Panc1 (cell line): ENCODE data around the gene SEZ6L. TPM values are rescaled to one million over a fixed set of nuclear protein-coding genes. Genes with fewer than 3 reads are reported as not detected.

Experiments
- ATAC-seq: fragments of 200-7000 bp; cut with Tn5 transposase; 2 replicates; pipeline ENCODE4 v1.9.1; 2020; ENCODE audit warnings: mild to moderate bottlenecking, moderate library complexity
- BruUV-seq: library from RNA; stranded (reverse); fragments of 400-500 nt; replicated peaks from 2 replicates; lab custom pipeline; 2021; lab: Mats Ljungman, UMichigan
- CTCF ChIA-PET: fragments of 300-600 bp; sonication (Branson Sonifier 250); formaldehyde crosslinking; loops from one replicate; lab custom pipeline; 2022; ENCODE audit warnings: antibody characterized with exemption; lab: Charles Lee
- POLR2A ChIA-PET: fragments of 300-600 bp; sonication (Branson Sonifier 250); formaldehyde crosslinking; loops from one replicate; lab custom pipeline; 2022; ENCODE audit warnings: antibody characterized with exemption; lab: Charles Lee
- DNase-seq: peaks from one replicate; pipeline ENCODE4 v3.0.0-alpha.2; 2010; ENCODE audit warnings: low read depth, low spot score
- H3K27ac ChIP-seq: 2 replicates; pipeline ENCODE4 v1.5.1; 2011; ENCODE audit warnings: mild to moderate bottlenecking, low read length, inconsistent platforms
- H3K27me3 ChIP-seq: fragments of 200-500 bp; sonication (Bioruptor generic); 2 replicates; pipeline ENCODE4 v1.6.0; 2014; ENCODE audit warnings: low read length, inconsistent platforms; ENCODE audit not compliant: control insufficient read depth, insufficient read depth
- H3K36me3 ChIP-seq: fragments of 200-500 bp; sonication (Bioruptor generic); 2 replicates; pipeline ENCODE4 v1.5.1; 2014; ENCODE audit warnings: inconsistent platforms, mild to moderate bottlenecking, low read length, moderate library complexity; ENCODE audit not compliant: control insufficient read depth, insufficient read depth
- H3K4me1 ChIP-seq: 2 replicates; pipeline ENCODE4 v1.5.1; 2011; ENCODE audit warnings: inconsistent platforms, mild to moderate bottlenecking, low read length, moderate library complexity; ENCODE audit not compliant: control insufficient read depth, insufficient read depth
- H3K4me3 ChIP-seq, 2 experiments: 2 replicates each; pipeline ENCODE4 v1.5.1; 2011 to 2012; ENCODE audit warnings: low read depth in 2 of 2, low read length in 2 of 2, mild to moderate bottlenecking in 2 of 2, inconsistent platforms in 1 of 2, moderate library complexity in 1 of 2
- H3K9me3 ChIP-seq: fragments of 200-500 bp; sonication (Bioruptor generic); 2 replicates; pipeline ENCODE4 v1.5.1; 2014; ENCODE audit warnings: low read depth, mild to moderate bottlenecking, inconsistent platforms, low read length, moderate library complexity; ENCODE audit not compliant: control insufficient read depth, insufficient read depth
- POLR2AphosphoS5 ChIP-seq: IDR thresholded peaks from 2 replicates; pipeline ENCODE4 v1.6.1; 2012; ENCODE audit warnings: mild to moderate bottlenecking, low read depth, low read length, moderate library complexity
- SIN3A ChIP-seq: IDR thresholded peaks from 2 replicates; pipeline ENCODE4 v1.6.1; 2012; ENCODE audit warnings: low read depth, mild to moderate bottlenecking, low read length, moderate library complexity, borderline replicate concordance; ENCODE audit not compliant: insufficient read depth
- TCF7L2 ChIP-seq: IDR thresholded peaks from 2 replicates; pipeline ENCODE4 v1.6.1; 2011; ENCODE audit warnings: mild to moderate bottlenecking, low read depth, low read length, inconsistent platforms
- in situ Hi-C: cut with HindIII; loops from 2 replicates; pipeline ENCODE4 v1.10.0; 2016; ENCODE audit warnings: low sequenced_read_pairs, low pct_unique_long_range_greater_than_20kb
- intact Hi-C: fragments of 100-400 bp; cut with micrococcal nuclease; formaldehyde crosslinking; loops from one replicate; pipeline ENCODE4 v1.10.0; 2022; ENCODE audit not compliant: unreplicated experiment
- total RNA-seq: library from RNA; stranded (reverse); gene quantifications from one replicate; pipeline ENCODE4 v1.2.1, GENCODE V29; 2021; ENCODE audit not compliant: unreplicated experiment
- TF ChIP-seq, protein P1 (sequence below), 2 experiments: IDR thresholded peaks; 2 replicates each; pipeline ENCODE4 v1.6.1; 2011 to 2012; ENCODE audit warnings: low read depth in 2 of 2, control low read depth in 1 of 2, low read length in 1 of 2, mild to moderate bottlenecking in 1 of 2, moderate library complexity in 1 of 2; ENCODE audit not compliant: insufficient read depth in 1 of 2
- TF ChIP-seq, protein P2 (sequence below): fragments of 450-650 bp; IDR thresholded peaks from 2 replicates; pipeline ENCODE4 v1.5.1; 2017; ENCODE audit warnings: mild to moderate bottlenecking

SEZ6L gene
- total RNA-seq, 1 experiment from 2014 or later, result not detected

DNA sequence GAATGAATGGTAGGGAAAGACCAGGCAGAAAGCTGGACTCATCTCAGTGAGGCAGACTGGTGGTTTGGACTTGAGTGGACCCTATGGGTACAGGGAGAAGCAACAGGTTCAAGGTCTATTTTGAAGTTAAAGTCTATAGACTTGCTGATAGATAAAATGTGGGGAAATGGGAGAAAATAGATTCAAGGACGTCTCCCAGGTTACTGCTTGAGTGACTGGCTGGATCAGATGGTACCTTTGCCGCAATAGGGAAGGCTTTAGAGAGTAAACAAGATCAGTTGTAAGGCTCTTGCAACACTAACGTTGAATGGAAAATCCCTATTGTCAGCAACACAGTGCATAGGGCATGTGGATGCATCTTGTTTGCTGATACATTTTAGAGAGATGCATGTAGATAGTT lies 27.4 kb downstream of the SEZ6L start:
- Histone ChIP-seq H3K9me3 (no peaks in the 10 kb centered on the region), H3K4me3 (no peak overlapping the region), H3K27ac (no peak overlapping the region), H3K27me3 (no peaks in the 10 kb centered on the region), H3K36me3 (no peaks in the 10 kb centered on the region), H3K4me1 (no peaks in the 10 kb centered on the region)
- no peak for TF ChIP-seq SIN3A
- TF ChIP-seq, protein P1, sequence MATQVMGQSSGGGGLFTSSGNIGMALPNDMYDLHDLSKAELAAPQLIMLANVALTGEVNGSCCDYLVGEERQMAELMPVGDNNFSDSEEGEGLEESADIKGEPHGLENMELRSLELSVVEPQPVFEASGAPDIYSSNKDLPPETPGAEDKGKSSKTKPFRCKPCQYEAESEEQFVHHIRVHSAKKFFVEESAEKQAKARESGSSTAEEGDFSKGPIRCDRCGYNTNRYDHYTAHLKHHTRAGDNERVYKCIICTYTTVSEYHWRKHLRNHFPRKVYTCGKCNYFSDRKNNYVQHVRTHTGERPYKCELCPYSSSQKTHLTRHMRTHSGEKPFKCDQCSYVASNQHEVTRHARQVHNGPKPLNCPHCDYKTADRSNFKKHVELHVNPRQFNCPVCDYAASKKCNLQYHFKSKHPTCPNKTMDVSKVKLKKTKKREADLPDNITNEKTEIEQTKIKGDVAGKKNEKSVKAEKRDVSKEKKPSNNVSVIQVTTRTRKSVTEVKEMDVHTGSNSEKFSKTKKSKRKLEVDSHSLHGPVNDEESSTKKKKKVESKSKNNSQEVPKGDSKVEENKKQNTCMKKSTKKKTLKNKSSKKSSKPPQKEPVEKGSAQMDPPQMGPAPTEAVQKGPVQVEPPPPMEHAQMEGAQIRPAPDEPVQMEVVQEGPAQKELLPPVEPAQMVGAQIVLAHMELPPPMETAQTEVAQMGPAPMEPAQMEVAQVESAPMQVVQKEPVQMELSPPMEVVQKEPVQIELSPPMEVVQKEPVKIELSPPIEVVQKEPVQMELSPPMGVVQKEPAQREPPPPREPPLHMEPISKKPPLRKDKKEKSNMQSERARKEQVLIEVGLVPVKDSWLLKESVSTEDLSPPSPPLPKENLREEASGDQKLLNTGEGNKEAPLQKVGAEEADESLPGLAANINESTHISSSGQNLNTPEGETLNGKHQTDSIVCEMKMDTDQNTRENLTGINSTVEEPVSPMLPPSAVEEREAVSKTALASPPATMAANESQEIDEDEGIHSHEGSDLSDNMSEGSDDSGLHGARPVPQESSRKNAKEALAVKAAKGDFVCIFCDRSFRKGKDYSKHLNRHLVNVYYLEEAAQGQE (IDR thresholded peaks at IDR 0.05; ENCODE audit: insufficient read depth in 1 of 2, low read depth in 2 of 2, low read length in 1 of 2), result no peak
- TF ChIP-seq TCF7L2, result no peak
- TF ChIP-seq, protein P2, sequence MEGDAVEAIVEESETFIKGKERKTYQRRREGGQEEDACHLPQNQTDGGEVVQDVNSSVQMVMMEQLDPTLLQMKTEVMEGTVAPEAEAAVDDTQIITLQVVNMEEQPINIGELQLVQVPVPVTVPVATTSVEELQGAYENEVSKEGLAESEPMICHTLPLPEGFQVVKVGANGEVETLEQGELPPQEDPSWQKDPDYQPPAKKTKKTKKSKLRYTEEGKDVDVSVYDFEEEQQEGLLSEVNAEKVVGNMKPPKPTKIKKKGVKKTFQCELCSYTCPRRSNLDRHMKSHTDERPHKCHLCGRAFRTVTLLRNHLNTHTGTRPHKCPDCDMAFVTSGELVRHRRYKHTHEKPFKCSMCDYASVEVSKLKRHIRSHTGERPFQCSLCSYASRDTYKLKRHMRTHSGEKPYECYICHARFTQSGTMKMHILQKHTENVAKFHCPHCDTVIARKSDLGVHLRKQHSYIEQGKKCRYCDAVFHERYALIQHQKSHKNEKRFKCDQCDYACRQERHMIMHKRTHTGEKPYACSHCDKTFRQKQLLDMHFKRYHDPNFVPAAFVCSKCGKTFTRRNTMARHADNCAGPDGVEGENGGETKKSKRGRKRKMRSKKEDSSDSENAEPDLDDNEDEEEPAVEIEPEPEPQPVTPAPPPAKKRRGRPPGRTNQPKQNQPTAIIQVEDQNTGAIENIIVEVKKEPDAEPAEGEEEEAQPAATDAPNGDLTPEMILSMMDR, result no peak
- no peak for TF ChIP-seq POLR2AphosphoS5
- DNase-seq (no peak), ATAC-seq (no peak)
- BruUV-seq, result no TSS peak
- intact Hi-C loops (no loop called here), in situ Hi-C loops (no loop called here)
- POLR2A ChIA-PET, result no interaction called here
- CTCF ChIA-PET, result no interaction called here

DNA sequence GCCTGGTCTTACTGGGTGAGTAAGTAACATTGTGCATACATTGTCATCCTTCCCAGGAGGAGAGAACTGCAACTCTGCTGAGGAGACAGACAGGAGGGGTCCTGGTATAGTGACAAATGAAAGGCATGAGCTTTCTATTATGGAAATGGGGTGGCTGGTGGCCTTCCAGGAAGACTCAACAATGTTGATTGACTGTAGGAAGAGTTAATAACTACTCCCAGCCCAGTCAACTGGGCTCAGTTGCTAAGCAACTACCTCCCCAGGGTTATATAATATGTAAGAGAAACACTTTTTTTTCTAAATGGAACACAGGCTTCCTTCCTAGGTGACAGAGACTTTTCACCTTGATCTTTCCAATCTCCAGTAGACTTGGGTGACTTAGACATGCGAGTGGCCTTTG lies 28.2 kb downstream of the SEZ6L start:
- Histone ChIP-seq H3K4me1 (no peaks in the 10 kb centered on the region), H3K4me3 (no peak overlapping the region), H3K27ac (no peak overlapping the region), H3K9me3 (no peaks in the 10 kb centered on the region), H3K36me3 (no peaks in the 10 kb centered on the region), H3K27me3 (no peaks in the 10 kb centered on the region; the same call in 1 of the 2 replicates)
- BruUV-seq, result no TSS peak
- no peak for DNase-seq
- TF ChIP-seq, protein P2, result no peak
- TF ChIP-seq SIN3A (no peak), POLR2AphosphoS5 (no peak), TCF7L2 (no peak)
- TF ChIP-seq, protein P1 (IDR thresholded peaks at IDR 0.05; ENCODE audit: insufficient read depth in 1 of 2, low read depth in 2 of 2, low read length in 1 of 2), result no peak
- ChIA-PET CTCF (no interaction called here), POLR2A (no interaction called here)
- intact Hi-C loops (no loop called here), in situ Hi-C loops (no loop called here)
- no peak for ATAC-seq
